Stomach smooth muscle (tissue), 2 donors: ENCODE data around the gene MUC6.

ENCODE experiments used
- H3K27ac ChIP-seq: one replicate; pipeline ENCODE4 v1.7.0; 2013; ENCODE audit warnings: mild to moderate bottlenecking, low read length, inconsistent platforms
- H3K27me3 ChIP-seq, 2 donors: one replicate each; pipeline ENCODE4 v1.7.0; 2013; ENCODE audit warnings: low read length in 2 of 2; ENCODE audit not compliant: insufficient read depth in 2 of 2, control insufficient read depth in 1 of 2
- H3K36me3 ChIP-seq, 2 donors: one replicate each; pipeline ENCODE4 v1.7.0; 2013; ENCODE audit warnings: low read length in 2 of 2; ENCODE audit not compliant: control insufficient read depth in 2 of 2, insufficient read depth in 2 of 2
- H3K4me1 ChIP-seq: one replicate; pipeline ENCODE4 v1.7.0; 2013; ENCODE audit warnings: low read length; ENCODE audit not compliant: control insufficient read depth, insufficient read depth
- H3K4me3 ChIP-seq, 2 donors: one replicate each; pipeline ENCODE4 v1.7.0; 2013; ENCODE audit warnings: low read length in 2 of 2
- H3K9ac ChIP-seq, 2 donors: one replicate each; pipeline ENCODE4 v1.7.0; 2013; ENCODE audit warnings: low read length in 2 of 2, mild to moderate bottlenecking in 1 of 2
- H3K9me3 ChIP-seq, 2 donors: one replicate each; pipeline ENCODE4 v1.7.0; 2013; ENCODE audit warnings: low read length in 2 of 2; ENCODE audit not compliant: control insufficient read depth in 2 of 2
- donor health status: healthy.
- donor health status: Pancreatic carcinoma.

MUC6 gene

DNA sequence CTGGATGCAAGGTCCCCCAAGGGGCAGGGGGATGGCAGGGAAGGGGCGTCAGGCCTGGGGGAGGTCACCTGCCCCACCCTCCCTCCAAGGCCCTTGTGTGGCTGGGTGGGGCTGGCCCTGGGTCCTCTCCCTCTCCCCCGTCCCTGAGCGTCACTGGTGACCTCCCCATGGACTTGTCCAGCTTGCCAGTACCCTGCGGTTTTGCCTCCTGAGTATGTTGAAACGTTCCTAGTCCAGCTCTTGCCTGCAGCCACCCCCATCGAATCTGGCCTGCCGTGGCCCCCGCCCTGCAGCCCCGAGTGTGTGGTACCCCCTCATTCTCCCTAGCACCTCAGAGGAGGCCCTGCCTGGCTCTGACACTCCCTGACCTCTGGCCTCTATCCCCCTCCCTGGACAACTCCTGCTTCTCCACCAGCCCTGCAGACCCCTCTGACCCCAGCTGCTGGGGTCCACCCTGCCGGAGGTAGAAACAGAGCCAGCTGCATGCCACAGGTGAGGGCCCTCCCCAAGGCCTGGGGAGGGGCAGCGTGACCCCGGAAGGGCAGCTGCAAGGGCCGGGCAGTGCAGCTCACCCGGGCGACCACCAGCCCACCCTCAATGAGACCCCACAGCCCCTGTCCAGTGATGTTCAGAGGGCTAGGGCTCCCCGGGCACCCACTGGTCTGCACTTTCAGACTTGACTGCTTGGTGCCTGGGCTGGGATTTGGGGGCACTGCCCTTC lies 4.1 kb upstream of the MUC6 start:
- Histone ChIP-seq H3K4me1 (no peaks in the 10 kb centered on the region), H3K4me3 (no peak overlapping the region), H3K36me3 (no peaks in the 10 kb centered on the region), H3K9me3 (no peaks in the 10 kb centered on the region), H3K27me3 (peaks cover 21 to 29% of the 10 kb centered on the region in 2 donors), H3K9ac (no peak overlapping the region), H3K27ac (no peak overlapping the region)

- Histone ChIP-seq H3K27ac (no peak overlapping the region), H3K9me3 (no peaks in the 10 kb centered on the region), H3K27me3 (peaks cover 21 to 26% of the 10 kb centered on the region in 2 donors), H3K9ac (no peak overlapping the region), H3K36me3 (no peaks in the 10 kb centered on the region), H3K4me1 (no peaks in the 10 kb centered on the region), H3K4me3 (no peak overlapping the region)
These were observed 3.2 kb upstream of the MUC6 start for GRCh38 chr11:1039481-1040427.

GRCh38 chr11:1038921-1039320 lies 2.4 kb upstream of the MUC6 start:
- H3K36me3 ChIP-seq: no peaks in the 10 kb centered on the region
- peaks cover 21 to 26% of the 10 kb centered on the region in 2 donors for H3K27me3 ChIP-seq
- H3K4me1 ChIP-seq: no peaks in the 10 kb centered on the region
- H3K9ac ChIP-seq: no peak overlapping the region
- H3K27ac ChIP-seq: no peak overlapping the region
- H3K4me3 ChIP-seq: no peak overlapping the region
- H3K9me3 ChIP-seq: no peaks in the 10 kb centered on the region

GRCh38 chr11:1038361-1038760 lies 1.8 kb upstream of the MUC6 start:
- Histone ChIP-seq H3K4me1 (no peaks in the 10 kb centered on the region), H3K9ac (no peak overlapping the region), H3K27ac (no peak overlapping the region), H3K4me3 (no peak overlapping the region), H3K27me3 (peaks cover 19 to 24% of the 10 kb centered on the region in 2 donors), H3K9me3 (no peaks in the 10 kb centered on the region), H3K36me3 (no peaks in the 10 kb centered on the region)

- no peaks in the 10 kb centered on the region for H3K4me1 ChIP-seq
- H3K27ac ChIP-seq: no peak overlapping the region
- no peaks in the 10 kb centered on the region for H3K36me3 ChIP-seq
- no peak overlapping the region for H3K9ac ChIP-seq
- no peaks in the 10 kb centered on the region for H3K9me3 ChIP-seq
- H3K4me3 ChIP-seq: no peak overlapping the region
- H3K27me3 ChIP-seq: peaks cover 17 to 21% of the 10 kb centered on the region in 2 donors
These were observed 1.1 kb upstream of the MUC6 start for GRCh38 chr11:1037506-1038055.

- peaks cover 17% of the 10 kb centered on the region in 2 donors for H3K27me3 ChIP-seq
These were observed 413 bp upstream of the MUC6 start for GRCh38 chr11:1036931-1037330.

GRCh38 chr11:1035577-1036283 lies 788 bp downstream of the MUC6 start:
- Histone ChIP-seq H3K36me3 (no peaks in the 10 kb centered on the region), H3K27me3 (peaks cover 10 to 14% of the 10 kb centered on the region in 2 donors), H3K9ac (no peak overlapping the region), H3K9me3 (no peaks in the 10 kb centered on the region), H3K4me1 (no peaks in the 10 kb centered on the region), H3K27ac (no peak overlapping the region), H3K4me3 (no peak overlapping the region)

More at GRCh38 chr11:1036931-1037330, 413 bp upstream of the MUC6 start:
- Histone ChIP-seq H3K4me3 (no peak overlapping the region), H3K27ac (no peak overlapping the region), H3K4me1 (no peaks in the 10 kb centered on the region), H3K9me3 (no peaks in the 10 kb centered on the region), H3K9ac (no peak overlapping the region), H3K36me3 (no peaks in the 10 kb centered on the region)

GRCh38 chr11:1034456-1035295 lies 1.8 kb downstream of the MUC6 start:
- Histone ChIP-seq H3K36me3 (no peaks in the 10 kb centered on the region), H3K4me3 (no peak overlapping the region), H3K9ac (no peak overlapping the region), H3K9me3 (no peaks in the 10 kb centered on the region), H3K4me1 (no peaks in the 10 kb centered on the region), H3K27me3 (peaks cover 8 to 10% of the 10 kb centered on the region in 2 donors), H3K27ac (no peak overlapping the region)

- H3K9me3 ChIP-seq: no peaks in the 10 kb centered on the region
- no peaks in the 10 kb centered on the region for H3K4me1 ChIP-seq
- no peak overlapping the region for H3K9ac ChIP-seq
- H3K4me3 ChIP-seq: no peak overlapping the region
- no peak overlapping the region for H3K27ac ChIP-seq
- H3K27me3 ChIP-seq: peaks cover 8 to 10% of the 10 kb centered on the region in 2 donors
- H3K36me3 ChIP-seq: no peaks in the 10 kb centered on the region
These were observed 2.5 kb downstream of the MUC6 start for GRCh38 chr11:1034001-1034400.
